Right lung (tissue), 5 donors: ENCODE results near the gene BCL2L11. TPM values are rescaled to one million over a fixed set of nuclear protein-coding genes. Genes with fewer than 3 reads are reported as not detected.

Experiments used
- DNase-seq, 2 donors: peaks; one replicate each; pipeline ENCODE4 v3.0.0-alpha.2; 2013
- polyA plus RNA-seq, 5 donors: library from polyadenylated mRNA; unstranded; fragments of 120-200 nt; gene quantifications; one replicate each; pipeline versions ENCODE4 v1.2.1 to v1.2.3, GENCODE V29; 2013; ENCODE audit warnings: inconsistent platforms in 1 of 5, low replicate concordance in 1 of 5; ENCODE audit not compliant: insufficient read length in 5 of 5, insufficient read depth in 1 of 5

The BCL2L11 gene
- polyA plus RNA-seq, 5 donors = 26.6 to 30.3 (median 28.3) TPM

- peak; percentile 70 for DNase-seq
Measured at GRCh38 chr2:111116843-111117597, 3.7 kb upstream of the BCL2L11 start.

GRCh38 chr2:111117598-111118480 is 2.9 kb upstream of the BCL2L11 start:
- peak in 1 of 2 donors; percentile 19 for DNase-seq

GRCh38 chr2:111118481-111118980 is 2.2 kb upstream of the BCL2L11 start:
- DNase-seq = peak in 1 of 2 donors; percentile 17

GRCh38 chr2:111118981-111119821 is 1.5 kb upstream of the BCL2L11 start:
- DNase-seq = peak in 1 of 2 donors; percentile 26

- no peak for DNase-seq
Measured at GRCh38 chr2:111119822-111120252, 877 bp upstream of the BCL2L11 start.

- DNase-seq = peak in 1 of 2 donors; percentile 34
Measured at GRCh38 chr2:111121028-111121827, 514 bp downstream of the BCL2L11 start.

- peak; percentile 90 to 92 for DNase-seq
Measured at GRCh38 chr2:111121828-111122630, 1.3 kb downstream of the BCL2L11 start.

GRCh38 chr2:111122631-111123421 is 2.1 kb downstream of the BCL2L11 start:
- DNase-seq = peak; percentile 88

- no peak for DNase-seq
Measured at GRCh38 chr2:111123751-111124150, 3.0 kb downstream of the BCL2L11 start.

- DNase-seq = no peak
Measured at GRCh38 chr2:111126581-111126980, 5.9 kb downstream of the BCL2L11 start.

- DNase-seq = no peak
Measured at GRCh38 chr2:111127351-111127750, 6.6 kb downstream of the BCL2L11 start.

GRCh38 chr2:111128096-111128495 is 7.4 kb downstream of the BCL2L11 start:
- no peak for DNase-seq

GRCh38 chr2:111133603-111134002 is 12.9 kb downstream of the BCL2L11 start:
- no peak for DNase-seq

- no peak for DNase-seq
Measured at GRCh38 chr2:111134055-111134454, 13.3 kb downstream of the BCL2L11 start.

- no peak for DNase-seq
Measured at GRCh38 chr2:111135237-111135909, 14.7 kb downstream of the BCL2L11 start.

GRCh38 chr2:111135910-111136297 is 15.2 kb downstream of the BCL2L11 start:
- no peak for DNase-seq

- no peak for DNase-seq
Measured at GRCh38 chr2:111138839-111139238, 18.1 kb downstream of the BCL2L11 start.

GRCh38 chr2:111139637-111140317 is 19.1 kb downstream of the BCL2L11 start:
- no peak for DNase-seq
